NCI-H2196 (cell line): Measurements from ENCODE around the gene TTLL5.
"Not testable (repeated sequence)": the region's sequence is repeated elsewhere in the genome, so short reads cannot be mapped to it uniquely, and the experiment has no call there.

Source experiments
- DNase-seq: peaks from one replicate; lab custom pipeline; 2025; ENCODE audit not compliant: unreplicated experiment; lab: John Stamatoyannopoulos, UW

The TTLL5 gene

GRCh38 chr14:75648066-75648838 lies 12.8 kb upstream of the TTLL5 start:
- DNase-seq, result peak; percentile 79

- no peak for DNase-seq
These were observed 11.7 kb upstream of the TTLL5 start for GRCh38 chr14:75649337-75649736.

GRCh38 chr14:75649773-75650172 lies 11.3 kb upstream of the TTLL5 start:
- no peak for DNase-seq

DNA sequence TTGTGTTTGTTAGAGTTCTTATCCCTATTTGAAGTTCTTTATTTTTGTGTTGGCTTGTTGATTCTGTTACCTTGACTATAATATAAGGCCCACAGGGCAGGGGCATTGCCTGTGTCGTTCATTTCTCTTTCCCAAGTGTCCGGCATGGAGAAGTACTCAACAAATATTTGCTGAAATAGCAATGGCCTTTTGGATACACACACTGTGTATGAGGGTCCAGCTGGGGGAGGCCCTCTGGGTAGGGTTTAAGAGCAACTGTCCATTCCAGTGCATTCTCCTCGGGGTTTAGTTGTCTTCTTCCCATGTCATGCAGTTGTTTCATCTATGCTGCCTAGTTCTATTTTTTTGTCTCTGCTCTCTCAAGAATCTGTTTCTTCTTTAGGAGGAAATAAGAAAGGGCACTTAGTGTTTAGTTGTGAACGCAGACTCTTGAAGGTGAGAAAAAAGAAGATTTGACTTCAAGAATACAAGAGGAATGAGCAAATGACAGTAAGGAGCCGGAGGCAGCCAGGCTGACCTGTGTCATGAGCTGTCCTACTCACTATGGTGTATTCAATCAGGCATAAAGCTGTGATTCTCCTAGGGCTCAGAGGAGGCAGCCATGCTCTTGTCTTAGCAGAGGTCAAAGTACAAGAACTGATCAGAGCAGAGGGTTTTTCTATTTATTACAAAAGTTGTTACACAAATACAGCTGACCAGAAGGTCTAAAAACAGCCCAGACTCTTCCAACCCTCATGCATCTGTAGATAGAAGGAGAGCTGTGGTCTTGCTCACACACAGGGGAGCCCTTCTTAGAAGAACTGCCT lies 10.6 kb upstream of the TTLL5 start:
- no peak for DNase-seq

- DNase-seq, result no peak
These were observed 7.5 kb upstream of the TTLL5 start for GRCh38 chr14:75653563-75653962.

DNA sequence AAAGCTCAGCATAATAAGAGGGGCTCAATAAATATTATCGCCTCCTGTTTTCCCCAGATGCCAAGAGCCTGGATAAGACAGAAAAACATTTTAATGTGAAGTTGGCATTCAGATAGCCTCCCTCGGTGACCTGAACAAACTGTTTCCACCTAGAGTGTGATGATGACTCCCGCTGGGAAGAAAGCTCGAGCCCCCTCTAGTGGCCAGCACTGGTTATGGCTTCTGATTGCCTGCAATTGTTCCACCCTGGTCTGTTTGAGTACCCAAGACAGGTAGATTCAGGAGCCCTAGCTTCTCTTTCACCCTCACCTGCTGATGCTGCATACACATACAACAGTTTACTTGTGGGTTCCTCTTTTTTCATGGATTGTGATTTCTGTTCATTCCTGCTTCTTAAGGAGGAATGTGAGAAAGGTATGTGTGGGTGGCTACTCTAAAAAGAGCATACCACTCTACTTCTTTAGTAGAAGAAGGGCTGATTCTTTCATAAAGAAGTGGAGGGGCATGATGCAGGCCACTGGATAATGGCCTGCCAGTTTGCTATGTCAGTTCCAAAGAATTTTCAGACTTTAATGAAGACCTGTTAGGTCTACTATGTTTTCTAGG lies 6.8 kb upstream of the TTLL5 start:
- DNase-seq, result peak; percentile 69

DNA sequence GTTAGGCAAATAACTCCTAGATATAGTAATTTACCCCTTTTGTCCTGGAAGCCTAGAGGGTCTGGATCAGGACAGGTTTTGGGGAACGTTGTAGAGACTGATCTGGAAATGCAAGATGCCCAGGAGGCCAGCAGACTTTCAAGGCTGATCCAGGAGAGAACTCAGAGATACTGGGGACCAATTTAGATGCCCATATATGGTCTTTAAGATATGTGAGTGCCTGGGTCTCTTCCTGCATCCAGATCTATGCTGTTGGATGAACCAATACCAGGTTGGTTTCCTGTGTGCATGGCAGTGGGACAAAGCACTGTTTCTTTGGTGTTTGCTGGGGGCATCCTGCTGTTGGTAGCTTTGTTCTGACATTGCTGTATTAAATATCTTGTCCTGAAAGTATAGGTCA lies 5.8 kb upstream of the TTLL5 start:
- DNase-seq, result no peak

DNA sequence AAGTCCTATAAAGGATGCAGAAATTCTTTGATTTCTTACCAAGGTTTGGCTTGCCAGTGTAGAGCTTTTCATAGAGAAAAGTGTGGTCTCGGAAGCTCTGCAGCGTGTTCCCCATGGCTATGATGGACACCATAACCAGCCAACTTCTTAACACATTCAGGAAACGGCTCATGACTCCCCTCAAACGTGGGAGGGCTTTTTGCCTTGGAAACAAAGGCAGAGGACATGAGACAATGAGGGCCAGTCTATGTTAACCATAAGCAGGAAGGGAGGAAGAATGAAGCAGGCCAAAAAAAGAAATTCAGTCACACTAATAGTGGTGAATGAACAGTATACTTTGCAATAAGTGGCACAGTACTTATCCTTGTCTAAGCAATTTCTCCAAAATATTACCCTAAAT lies 3.7 kb upstream of the TTLL5 start:
- DNase-seq, result no peak

- DNase-seq, result no peak
These were observed 2.1 kb upstream of the TTLL5 start for GRCh38 chr14:75658957-75659356.

- DNase-seq, result no peak
These were observed 812 bp upstream of the TTLL5 start for GRCh38 chr14:75660238-75660629.

- DNase-seq, result no peak
These were observed 411 bp downstream of the TTLL5 start for GRCh38 chr14:75661499-75661814.

- DNase-seq, result no peak
These were observed 1.9 kb downstream of the TTLL5 start for GRCh38 chr14:75662966-75663365.

DNA sequence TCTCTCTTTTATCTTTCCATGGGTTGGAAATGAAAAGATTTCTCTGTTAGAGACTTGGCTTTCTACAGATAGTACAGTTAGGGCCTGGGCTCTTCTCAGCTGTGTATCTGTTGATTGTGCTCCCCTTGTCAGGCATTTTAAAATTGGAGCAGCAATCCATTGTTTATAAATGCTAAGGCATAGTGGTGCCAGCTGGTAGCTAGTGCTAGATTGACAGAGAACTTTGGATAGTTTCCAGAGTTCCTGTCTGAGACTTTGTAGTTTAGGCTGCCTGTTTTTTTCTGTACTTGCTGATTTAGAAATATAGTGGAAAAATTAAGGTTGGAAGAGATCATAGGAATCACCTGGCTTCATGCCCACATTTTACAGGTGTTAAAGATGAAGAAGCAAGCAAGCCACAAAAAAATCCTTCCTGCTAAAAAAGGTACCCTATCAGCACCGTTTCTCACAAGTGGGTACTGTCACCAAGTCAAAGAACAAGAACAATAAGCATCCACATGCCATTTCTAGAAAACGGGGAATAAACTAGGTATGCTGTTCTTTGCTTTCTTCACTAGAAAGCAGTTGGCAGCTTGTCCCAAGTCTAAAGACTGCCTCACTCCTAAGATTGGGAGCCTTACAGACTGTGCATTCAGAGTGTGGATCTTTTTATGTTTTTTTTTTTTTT lies 6.2 kb downstream of the TTLL5 start:
- no peak for DNase-seq

DNA sequence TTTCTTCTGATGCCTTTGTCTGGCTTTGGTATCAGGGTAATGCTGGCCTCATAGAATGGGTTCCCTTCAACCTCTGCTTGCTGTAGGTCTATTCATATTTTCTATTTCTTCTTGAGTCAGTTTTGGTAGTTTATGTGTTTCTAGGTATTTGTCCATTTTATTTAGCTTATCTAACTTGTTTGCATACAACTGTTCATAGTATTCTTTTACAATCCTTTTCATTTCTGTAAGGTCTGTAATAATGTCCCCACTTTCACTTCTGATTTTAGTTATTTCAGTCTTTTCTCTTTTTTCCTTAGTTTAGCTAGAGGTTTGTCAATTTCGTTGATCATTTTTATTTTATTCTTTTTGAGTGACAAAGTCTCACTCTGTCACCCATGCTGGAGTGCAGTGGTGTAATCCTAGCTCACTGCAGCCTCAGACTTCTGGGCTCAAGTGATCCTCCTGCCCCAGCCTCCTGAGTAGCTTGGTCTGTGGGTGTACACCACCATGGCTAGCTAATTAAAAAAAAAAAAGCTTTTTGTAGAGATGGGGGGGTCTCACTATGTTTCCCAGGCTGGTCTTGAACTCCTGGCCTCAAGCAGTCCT lies 11.7 kb downstream of the TTLL5 start:
- DNase-seq, result no peak

DNA sequence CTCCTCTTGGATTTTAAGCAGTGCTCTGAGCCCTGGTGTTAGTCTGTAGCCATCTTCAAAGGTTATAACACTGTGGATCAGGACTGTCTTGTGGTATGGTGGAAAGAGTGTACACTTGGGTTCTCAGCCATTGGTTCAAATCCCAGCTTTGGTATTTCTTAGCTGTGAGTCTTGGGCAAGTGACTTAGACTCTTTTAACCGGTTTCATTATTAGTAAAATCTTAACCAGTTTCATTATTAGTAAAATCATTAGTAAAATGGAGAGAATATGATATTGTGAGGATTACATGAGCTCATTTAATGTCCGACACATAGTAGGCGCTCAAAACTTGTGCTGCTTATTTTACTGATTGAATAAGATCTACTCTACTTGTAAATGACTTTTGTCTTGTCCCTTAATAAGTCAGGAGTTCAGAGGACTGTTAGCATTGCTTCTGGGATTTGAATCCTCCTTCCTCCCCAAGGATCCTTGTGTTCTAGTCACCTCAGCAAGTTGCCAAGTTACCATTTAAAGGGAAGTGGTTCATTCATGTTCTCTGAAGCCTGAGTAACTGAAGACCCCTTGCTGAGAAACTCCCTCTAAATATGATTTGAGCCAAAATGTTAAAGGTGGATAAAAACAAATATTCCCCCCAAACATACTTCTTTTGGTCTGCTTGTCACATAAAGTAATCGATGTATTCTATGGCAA lies 12.4 kb downstream of the TTLL5 start:
- DNase-seq, result no peak

DNA sequence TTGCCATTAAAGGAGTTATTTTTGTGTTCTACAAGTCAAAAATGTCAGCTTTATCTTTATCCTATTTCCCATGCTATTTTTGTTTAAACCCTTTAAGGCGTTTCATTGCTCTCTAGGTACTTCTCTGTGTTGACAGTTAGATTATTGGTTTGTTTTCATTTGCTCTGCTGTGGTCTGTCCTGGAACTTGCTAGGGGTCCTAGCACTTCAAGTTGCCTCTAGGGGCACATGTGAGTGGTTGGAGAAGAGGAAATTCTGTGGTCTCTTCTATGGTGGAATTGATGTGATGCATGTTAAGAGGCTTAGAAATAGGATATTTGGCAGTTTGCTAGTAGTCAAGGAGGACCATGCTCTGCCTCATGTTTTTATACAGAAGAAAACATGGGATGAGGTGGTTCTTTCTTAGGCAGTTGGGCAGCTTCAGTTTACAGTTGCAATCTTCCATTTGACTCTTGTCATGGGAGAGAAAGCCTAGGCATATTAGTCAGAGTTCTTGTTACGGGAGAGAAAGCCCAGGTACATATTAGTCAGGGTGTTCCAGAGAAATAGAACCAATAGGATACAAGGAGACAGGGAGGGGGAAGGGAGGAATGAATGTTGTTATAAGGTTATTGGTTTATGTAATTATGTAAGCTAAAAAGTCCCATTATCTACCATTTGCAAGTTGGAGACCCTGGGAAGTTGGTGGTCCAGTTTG lies 14.4 kb downstream of the TTLL5 start:
- no peak for DNase-seq

DNA sequence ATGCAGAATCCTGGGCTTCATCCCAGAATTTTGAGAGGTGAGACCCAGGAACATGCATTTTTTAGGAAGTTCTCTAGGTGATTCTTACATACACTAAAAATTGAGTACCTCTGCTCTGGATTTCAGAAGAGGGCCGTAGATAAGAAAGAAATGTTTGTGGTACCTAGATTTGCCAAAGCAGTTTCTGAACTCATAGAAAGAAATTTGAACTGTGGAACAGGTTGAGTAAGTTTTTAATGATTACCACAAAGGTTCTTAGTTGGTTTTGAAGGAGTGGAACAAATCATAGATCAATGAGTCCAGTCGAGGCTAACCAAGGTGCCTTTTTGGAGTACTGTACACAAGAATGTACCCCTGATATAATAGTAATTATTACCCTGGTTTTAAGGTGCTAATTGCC lies 24.9 kb downstream of the TTLL5 start:
- DNase-seq, result no peak

DNA sequence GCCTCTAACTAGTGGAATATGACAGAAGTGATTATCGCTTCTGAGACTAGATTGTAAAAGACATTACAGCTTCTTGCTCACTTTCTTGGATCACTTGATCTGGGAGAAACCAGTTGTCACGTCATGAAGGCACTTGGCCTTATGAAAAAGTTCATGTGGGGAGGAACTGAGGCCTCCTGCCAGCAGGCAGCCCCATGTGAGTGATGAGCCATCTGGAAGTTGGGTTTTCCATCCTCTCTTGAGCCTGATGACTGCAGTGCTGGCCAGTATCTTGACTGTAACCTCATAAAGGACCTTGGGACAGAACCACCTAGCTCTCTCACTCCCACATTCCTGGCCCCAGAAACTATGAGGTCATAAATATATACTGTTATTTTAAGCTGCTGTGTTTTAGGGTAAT lies 28.0 kb downstream of the TTLL5 start:
- no peak for DNase-seq

DNA sequence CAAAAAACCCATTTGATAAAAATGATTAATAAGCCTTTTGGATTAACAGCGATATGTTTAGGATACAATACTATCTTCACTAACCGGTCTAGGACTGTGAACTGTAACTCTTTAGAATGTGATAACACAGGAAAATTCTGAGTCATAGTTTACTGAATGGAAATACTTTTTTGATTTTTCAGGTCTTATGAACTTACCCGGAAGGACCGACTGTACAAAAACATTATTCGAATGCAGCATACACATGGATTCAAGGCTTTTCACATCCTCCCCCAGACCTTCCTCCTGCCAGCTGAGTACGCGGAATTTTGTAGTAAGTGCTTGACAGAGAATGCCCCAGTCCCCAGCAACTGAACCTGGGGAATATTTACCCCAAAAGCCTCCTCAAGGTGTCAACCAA lies 29.0 kb downstream of the TTLL5 start:
- DNase-seq, result no peak

- DNase-seq, result not testable (repeated sequence)
These were observed 34.0 kb downstream of the TTLL5 start for GRCh38 chr14:75695025-75695424.
